SK-N-DZ (cell line): Measurements from ENCODE around the gene TMEM51.

ENCODE experiments used
- DNase-seq: peaks from one replicate; pipeline ENCODE4 v3.0.0-alpha.2; 2015; ENCODE audit warnings: low spot score

The TMEM51 gene

GRCh38 chr1:15244813-15245212 lies 91.3 kb downstream of the TMEM51 start:
- DNase-seq = peak; percentile 14

DNA sequence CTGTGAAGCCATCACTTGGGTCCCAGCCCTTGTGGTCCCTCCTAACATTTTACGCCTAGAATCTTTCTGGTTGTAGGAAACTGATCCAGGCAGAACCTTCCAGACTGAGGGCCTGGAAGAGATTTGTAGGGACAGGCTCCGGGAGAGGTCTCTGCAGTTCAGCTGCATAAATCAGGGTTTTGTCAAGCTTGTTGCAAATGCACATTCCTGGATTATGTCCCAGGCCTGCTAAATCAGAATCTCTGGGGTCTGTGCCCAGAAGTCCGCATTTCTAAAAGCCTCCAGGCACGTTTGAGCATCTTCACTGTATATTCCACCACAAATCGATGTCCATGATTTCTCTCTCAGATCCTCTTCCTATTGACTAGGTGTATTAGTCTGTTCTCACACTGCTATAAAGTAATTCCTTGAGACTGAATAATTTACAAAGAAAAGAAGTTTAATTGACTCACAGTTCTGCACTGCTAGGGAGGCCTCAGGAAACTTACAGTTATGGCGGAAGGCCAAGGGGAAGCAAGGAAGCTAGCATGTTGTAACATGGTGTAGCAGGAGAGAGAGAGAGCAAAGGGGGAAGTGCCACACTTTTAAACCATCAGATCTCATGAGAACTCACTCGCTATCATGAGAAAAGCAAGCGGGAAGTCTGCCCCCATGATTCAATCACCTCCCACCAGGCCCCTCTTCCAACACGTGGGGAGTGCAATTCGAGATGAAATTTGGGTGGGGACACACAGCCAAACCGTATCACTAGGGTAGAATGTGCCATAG lies 92.2 kb downstream of the TMEM51 start:
- no peak for DNase-seq

DNA sequence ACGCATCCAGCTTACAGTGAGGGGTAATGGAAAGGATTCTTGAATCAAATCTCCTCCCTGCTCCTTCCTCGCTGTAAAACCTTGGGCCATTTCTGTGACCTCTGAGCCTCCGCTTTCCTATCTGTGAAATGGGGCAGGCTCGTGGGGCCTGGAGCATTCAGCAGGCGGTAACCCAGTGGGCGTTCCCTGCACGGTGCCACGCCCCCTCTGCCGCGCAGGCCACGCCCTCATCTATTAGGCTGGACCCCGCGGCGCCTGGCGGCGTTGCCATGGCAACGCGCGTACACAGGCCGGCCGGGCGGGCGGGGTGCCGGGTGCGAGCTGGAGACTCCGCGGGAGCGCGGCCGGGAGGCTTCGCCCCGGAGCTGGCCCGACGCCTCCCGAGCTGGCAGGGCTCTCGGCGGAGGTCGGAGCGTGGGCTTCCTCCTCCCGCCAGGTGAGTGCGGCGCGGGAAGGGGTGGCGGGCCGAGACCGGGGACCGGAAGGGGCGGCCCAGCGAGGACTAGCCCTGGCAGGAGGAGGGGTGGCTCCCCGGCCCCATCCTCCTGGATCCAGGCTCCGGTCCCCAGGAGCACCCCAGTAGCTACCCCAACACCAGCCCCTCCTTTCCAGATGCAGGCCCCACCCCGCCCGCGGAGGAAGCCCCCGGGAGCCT lies 93.5 kb downstream of the TMEM51 start, which contains the start of gene FHAD1:
TSS of gene FHAD1 (plus strand) at position 264 of the 655 bp plus-strand sequence. CDS start 4,562 bp downstream, outside the sequence.
- DNase-seq = peak; percentile 45

DNA sequence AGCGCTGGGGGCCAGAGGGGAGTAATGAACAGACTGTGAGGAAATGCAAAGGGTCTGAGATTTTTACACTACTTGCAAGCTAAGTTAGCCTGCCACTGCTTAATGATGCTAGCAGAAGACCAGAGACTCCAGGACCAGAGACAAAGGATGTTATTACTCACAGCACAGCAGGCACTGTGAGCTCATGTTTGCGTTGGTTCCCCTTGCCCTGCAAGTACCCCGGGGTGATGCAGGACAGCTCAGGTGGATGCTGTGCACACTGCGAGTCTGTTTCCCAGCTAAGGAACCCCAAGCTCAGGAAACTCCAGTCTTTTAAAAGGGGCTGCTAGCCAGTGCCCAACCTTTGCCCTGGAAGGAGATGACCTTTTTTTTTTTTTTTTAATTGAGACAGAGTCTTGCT lies 94.7 kb downstream of the TMEM51 start:
- no peak for DNase-seq

DNA sequence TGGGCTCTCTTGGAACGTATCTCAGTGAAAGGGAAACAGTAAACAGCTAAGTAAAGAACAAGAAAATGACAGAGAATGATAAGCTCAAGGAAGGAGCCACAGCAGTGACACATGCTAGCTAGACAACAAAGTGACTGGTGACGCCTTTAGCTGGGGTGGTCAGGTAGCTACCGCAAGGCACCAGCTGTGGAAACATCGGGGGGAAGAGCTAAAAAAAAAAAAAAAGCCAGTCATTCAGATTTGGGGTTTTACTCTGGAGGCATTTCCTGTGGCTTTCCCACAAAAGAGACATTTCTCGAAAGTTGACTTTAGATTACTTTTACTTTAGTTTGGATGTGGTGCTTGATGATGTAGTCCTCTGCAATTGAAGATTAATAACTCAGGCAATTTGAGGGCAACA lies 95.5 kb downstream of the TMEM51 start:
- no peak for DNase-seq

- no peak for DNase-seq
These were observed 98.6 kb downstream of the TMEM51 start for GRCh38 chr1:15251857-15252835.

DNA sequence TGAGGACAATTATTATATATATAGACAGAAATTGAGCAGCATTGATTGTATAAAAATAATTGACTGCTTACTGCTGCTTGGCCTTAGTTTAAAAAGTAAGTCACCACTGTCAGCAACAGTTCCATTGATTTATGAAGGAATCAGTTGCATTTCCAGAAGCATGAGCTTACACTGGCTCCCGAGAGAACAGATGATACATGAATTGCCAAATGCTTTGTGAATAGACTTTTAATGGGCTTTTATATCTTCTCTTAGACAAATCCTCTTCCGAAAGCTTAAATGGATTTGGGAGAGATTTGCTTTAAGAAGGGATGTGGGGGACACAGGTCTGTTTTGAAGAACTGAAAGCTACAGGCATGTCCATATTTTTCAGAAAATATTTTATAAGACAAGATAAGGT lies 101.0 kb downstream of the TMEM51 start:
- no peak for DNase-seq

DNA sequence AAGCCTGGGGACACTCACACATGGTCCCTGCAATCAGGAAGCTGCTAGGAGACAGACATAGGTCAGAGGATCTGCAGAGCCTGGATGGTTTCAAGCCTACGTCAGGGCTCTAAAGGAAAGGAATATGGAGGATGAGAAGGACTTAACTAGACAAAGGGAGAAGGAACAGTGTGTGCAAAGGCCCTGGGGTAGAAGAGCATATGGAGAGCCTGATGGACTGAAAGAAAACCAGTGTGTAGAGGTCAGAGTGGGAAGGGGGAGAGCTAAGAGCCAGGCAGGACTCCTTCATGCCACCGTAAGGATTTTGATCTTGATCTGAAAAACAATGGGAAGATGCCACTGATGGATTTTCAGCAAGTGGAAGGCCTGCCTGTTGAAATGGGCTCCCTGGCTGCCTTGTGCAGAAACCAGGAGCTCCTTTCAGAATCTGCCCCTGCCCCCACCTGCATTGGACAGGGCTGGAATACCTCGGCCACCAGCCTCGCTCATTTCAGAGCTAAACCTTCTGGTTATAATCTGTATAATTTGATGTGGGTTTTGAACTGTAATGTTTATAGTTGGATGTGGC lies 102.1 kb downstream of the TMEM51 start:
- DNase-seq = no peak

GRCh38 chr1:15256584-15256983 lies 103.0 kb downstream of the TMEM51 start:
- no peak for DNase-seq

GRCh38 chr1:15257309-15257708 lies 103.8 kb downstream of the TMEM51 start:
- no peak for DNase-seq

GRCh38 chr1:15258833-15259621 lies 105.5 kb downstream of the TMEM51 start:
- DNase-seq = no peak

- DNase-seq = no peak
These were observed 106.1 kb downstream of the TMEM51 start for GRCh38 chr1:15259622-15260007.

DNA sequence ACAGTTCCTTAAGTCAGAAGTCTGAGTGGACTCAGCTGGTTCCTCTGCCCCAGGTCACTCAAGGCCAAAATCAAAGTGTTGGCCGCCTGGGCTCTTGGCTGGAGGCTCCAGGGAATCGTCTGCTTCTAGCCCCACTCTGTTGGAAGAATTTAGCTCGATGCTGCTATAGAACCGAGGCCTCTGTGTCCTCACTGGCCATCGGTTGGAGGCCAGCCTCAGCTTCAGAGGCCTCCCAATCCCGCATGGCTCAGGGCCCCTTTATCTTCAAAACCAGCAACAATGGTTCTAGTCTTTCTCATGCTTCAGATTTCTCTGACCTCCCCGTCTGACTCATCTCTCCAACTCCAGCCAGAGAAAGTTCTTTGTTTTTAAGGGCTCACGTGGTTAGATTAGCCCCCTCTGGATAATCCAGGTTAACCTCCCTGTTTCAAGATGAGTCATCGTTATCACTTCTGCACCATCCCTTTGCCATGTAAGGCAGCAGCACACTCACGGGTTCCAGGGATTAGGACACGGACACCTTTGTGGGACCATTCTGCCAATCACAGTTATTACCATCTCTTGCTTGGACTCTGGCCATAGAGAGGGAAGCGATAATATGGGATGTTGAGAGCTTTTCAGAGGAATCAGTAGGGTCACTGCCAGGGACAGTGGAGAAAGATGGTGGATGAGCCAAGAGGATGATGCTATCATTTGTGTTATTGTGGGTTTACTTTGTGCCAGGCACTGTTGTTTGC lies 107.0 kb downstream of the TMEM51 start:
- DNase-seq = no peak

DNA sequence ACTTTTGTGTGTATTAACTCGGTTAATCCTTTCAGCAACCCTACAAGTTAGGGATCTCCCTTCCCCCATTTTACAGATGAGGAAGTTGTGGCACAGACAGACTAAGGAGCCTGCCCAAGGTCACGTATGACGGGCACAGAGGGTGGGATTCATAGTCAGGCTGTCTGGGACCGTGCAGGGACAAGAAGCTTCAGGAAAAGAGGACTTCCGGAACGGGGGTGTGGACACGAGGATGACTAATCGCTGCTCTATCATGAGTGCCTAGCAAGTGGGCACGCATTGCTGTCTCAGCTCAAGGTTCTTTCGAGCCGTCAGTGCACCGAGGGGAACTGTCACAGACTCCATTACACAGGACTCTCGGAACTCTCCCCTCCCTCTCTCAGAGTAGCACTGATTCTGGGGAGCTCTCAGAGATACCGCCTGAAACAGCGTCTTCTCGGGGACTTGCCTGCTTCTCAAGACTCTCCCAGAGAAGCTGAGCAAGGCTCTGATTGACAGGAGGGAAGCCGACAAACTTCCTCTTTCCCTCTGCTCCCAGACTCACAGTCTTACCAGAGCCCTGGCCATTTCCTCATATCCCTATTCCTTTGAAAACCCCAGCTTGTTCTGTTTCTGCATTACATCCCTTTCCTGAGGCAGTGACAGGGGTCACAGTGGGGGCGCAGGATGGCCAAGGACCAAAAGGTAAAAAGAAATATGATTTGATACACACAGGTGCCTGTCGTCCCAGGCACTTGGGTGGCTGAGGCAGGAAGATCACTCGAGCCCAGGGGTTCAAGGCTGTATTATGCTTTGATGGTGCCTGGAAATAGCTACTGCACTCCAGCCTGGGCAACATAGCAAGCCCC lies 107.8 kb downstream of the TMEM51 start:
- no peak for DNase-seq

DNA sequence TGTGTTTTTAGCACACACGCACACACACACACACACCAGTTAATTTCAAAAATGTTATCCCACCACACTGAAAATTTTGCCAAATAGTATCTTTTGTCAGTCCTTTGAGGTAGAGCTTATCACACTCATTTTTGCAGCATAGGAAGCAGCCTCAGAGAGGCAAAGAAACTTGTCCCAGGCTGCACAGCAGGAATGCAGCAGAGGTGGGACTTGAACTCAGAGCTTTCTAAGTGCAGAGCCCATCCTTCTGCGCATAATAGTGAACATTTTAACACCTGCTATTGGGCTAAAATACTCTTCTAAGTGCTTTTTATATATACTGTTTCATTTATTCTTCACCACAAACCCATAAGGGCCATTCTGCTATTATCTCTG lies 108.4 kb downstream of the TMEM51 start:
- no peak for DNase-seq

GRCh38 chr1:15262706-15263105 lies 109.2 kb downstream of the TMEM51 start:
- no peak for DNase-seq

- DNase-seq = no peak
These were observed 111.2 kb downstream of the TMEM51 start for GRCh38 chr1:15264769-15265168.
